ENCODE data around the gene OR2AT4.
"Not testable (repeated sequence)": the region's sequence is repeated elsewhere in the genome, so short reads cannot be mapped to it uniquely, and the experiment has no call there.

Gene OR2AT4

GRCh38 chr11:75101424-75102128 is 4.9 kb upstream of the OR2AT4 start:
- no peak for DNase-seq

- DNase-seq = no peak
Measured at GRCh38 chr11:75100314-75100713, 3.6 kb upstream of the OR2AT4 start.

GRCh38 chr11:75099635-75100034 is 3.0 kb upstream of the OR2AT4 start:
- no peak for DNase-seq

- not testable (repeated sequence) for DNase-seq
Measured at GRCh38 chr11:75098835-75099439, 2.3 kb upstream of the OR2AT4 start.

DNA sequence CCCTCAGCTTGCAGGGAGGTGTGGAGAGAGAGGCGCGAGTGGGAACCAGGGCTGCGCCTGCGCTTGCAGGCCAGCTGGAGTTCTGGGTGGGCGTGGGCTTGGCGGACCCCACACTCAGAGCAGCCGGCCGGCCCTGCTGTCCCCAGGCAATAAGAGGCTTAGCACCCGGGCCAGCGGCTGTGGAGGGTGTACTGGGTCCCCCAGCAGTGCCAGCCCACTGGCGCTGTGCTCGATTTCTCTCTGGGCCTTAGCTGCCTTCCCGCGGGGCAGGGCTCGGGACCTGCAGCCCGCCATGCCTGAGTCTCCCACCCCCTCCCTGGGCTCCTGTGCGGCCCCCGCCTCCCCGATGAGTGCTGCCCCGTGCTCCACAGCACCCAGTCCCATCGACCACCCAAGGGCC is 1.5 kb upstream of the OR2AT4 start:
- DNase-seq = not testable (repeated sequence)

DNA sequence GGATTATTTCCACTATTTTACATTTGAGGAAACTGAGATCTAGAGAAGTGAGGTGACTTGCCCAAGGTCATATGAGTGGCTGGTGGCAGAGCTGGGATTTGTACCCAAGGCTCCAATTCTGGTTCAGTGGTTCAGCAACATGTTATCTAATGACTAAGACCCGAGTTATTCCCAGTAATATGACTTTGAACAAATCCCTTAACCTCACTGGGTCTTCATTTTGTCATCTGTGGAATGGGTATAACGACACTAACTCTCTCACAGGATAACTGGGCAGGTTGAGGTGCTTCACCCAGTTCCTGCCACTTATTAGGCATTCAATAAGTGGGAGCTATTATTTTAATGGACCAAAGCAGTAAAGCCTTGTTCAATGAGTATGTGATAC is 489 bp upstream of the OR2AT4 start:
- DNase-seq = no peak

DNA sequence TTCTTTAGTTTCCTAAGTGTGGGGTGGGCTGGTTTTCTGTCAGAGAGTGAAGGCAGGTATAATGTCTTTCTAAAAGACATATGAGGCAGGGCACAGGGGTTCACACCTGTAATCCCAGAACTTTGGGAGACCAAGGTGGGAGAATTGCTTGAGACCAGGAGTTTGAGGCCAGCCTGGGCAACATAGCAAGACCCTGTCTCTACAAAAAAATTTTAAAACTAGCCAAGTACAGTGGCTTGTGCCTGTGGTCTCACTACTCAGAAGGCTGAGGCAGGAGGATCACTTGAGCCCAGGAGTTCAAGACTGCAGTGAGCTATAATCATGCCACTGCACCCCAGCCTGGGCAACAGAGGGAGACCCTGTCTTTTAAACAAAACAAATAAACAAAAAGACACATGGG is 2.3 kb downstream of the OR2AT4 start:
- DNase-seq = not testable (repeated sequence)

DNA sequence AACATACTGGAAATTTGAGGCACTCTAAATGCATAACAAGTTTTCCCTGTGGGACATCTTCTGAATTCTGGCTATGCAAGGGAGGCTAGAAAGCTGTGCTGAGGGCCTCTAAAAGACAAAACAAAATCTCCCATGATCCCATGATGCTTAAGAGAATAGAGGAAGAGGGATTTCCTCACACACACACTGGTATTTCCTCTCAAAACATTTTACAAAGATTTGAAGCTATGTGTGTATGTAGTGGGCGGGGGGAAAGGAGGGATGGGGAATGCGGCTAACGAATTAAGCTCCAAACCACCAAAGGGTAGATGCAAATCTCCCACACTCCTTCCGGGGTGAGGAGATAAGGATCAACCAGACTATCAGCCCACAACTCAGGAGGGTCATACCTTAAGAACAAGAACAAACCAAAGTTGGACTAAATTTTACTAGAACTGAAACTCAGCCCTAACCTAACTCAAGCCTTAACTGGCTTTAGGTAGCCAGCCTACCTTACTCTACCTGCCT is 6.0 kb downstream of the OR2AT4 start:
- DNase-seq = no peak

- no peak for DNase-seq
Measured at GRCh38 chr11:75087319-75088305, 9.1 kb downstream of the OR2AT4 start.

DNA sequence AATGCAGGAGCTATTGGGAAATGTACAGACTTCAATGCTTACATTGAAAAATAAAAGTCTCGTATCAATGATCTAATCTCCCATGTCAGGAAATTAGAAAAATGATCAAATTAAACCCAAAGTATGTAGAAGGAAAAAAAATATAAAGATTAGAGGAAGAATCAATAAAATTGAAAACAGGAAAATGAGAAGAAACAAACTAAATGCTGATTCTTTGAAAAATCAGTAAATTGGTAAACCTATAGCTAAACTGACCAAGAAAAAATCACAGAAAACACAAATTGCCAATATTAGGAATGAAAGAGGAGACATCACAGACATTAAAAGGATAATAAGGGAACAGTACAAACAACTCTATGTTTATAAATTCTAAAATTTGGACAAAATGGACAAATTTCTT is 11.8 kb downstream of the OR2AT4 start:
- DNase-seq = no peak

GRCh38 chr11:75083217-75083605 is 13.5 kb downstream of the OR2AT4 start:
- DNase-seq = no peak

GRCh38 chr11:75082601-75083216 is 14.0 kb downstream of the OR2AT4 start:
- DNase-seq = no peak

DNA sequence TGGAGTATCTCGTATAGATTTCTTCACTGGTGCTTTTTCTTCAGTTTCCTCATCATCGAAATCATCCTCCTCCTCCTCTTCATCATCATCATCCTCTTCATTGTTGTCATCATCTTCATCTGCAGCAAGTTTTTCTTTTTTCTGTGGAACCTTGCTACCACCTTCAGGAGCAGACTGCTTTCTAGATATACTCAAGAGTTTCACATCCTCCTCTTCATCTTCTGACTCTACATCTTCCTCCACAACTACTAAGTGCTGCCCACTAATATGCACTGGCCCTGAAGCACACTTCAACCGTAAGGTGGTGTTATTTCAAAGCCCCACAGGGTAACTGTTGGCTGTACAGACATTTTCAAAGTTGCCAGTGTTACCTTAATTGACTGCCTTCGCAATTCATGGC is 17.1 kb downstream of the OR2AT4 start:
- DNase-seq = no peak

- no peak for DNase-seq
Measured at GRCh38 chr11:75078233-75078632, 18.4 kb downstream of the OR2AT4 start.

DNA sequence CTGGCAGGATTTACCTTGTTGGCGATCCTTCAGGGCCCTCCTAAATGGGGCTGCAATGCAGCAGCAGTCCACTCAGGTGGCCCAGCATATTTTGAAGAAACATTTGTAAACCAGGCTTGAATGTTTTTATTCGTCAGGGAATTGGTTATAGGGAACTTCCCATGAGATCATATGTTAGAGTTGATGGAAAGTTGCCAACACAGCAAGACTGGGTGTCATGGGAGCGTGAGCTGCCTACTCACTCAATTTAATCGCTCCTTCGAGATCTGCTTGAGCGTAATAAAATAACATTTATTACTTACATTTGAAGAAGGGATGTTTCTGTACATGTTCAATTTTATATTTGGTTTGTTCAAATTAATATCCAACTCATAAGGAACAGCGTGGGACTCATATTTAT is 19.4 kb downstream of the OR2AT4 start:
- no peak for DNase-seq

DNA sequence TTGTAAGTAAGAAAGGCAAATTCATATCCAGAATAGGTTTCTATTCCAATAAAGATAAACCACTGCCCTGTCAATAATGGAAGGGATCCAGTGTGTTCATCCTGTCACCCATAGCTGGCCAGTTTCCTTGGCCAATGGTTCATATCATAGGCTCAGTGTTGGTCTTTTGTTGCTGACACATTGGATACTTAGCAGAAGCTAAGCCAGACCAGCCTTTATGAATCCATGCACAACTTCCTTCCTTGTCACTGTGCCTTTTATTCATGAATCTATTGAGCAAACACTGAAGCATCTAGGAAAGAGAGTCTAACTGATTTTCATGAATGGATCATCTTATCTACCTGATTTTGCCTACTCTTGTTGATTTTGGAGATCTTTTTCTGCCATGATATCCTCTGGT is 20.0 kb downstream of the OR2AT4 start:
- DNase-seq = no peak

GRCh38 chr11:75073459-75074190 is 23.1 kb downstream of the OR2AT4 start:
- no peak for DNase-seq

DNA sequence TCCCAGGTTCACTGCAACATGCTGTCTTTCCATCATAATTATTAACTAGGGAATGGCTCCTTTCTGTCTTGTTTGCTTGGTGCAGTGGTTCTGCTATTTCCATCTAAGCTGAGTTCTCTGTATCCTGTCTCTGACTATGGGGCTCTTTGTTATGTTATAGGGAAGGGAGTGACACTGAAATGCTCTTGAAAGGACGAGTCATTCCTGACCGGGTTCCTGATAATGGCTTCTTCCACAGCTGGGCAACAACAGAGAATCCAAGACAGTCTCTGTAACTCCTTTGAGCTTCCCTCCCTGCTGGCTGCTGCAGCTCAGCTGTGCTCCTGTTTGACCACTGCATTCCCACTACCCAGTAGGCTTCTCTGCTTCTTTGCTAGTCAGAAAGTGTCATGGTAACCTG is 24.1 kb downstream of the OR2AT4 start:
- no peak for DNase-seq

DNA sequence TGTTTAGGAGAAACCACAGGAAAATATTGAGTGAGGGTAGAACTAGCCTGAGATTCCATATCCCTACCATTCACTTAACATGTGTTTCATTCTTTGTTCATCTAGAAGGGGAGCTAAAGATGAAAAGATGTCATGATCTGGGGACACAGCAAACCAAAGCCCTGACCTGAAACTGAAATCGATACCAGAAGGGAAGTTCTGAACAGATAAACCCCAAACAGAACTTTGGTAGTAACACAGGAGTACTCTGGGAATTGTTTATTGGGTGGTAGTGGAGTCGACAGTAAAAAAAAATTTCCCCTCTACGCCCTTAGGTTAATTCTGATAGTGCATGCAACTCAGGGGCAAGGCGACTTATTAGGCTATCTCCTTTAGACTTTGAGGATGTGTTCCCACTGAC is 27.2 kb downstream of the OR2AT4 start:
- no peak for DNase-seq

DNA sequence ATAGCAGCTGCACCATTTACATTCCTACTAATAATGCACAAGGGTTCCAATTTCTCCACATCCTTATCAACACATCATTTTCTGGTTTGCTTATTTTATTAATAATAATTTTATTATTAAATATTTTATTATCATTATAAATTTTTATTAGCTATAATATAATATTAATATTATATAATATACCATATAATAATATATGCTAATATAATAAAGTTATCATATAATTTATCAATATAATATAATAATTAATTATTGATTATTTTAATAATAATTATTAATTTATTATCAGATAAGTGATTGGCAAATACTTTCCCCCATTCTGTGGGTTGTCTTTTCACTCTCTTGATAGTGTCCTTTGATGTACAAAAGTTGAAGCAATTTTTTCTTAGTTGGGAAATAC is 27.7 kb downstream of the OR2AT4 start:
- DNase-seq = no peak

DNA sequence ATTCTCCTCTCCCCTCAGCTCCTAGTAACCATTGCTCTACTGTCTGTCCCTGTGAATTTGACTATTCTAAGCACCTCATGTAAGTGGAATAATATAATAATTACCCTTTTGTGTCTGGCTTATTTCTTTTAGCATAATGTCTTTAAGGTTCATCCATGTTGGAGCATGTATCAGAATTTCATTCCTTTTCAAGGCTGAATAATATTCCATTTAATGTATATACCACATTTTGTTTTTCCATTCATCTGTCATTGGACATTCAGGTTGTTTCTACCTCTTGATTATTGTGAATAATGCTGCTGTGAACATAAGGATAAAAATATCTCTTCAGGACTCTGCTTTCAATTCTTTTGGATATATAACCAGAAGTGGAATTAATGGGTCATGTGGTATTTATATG is 28.1 kb downstream of the OR2AT4 start:
- no peak for DNase-seq

DNA sequence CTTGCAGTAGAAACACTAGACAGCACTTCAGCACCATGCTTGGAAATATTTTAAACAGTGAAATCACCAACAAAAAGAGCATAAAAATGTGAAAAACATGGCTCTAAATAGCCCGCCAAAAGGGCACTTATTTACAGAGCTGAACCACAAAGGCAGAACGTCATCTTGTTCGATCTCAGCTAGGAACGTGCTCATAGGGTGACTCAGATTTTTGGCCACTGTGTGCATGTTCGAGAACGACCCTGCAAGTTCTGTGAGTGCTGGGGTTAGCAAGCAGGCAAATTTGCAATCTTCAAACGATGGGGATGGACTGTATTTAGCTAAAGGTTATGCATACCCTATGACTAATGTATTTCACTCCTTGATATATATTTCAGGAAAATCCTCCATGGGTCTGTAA is 30.6 kb downstream of the OR2AT4 start:
- DNase-seq = no peak
